GM23338 (cell line): Measurements from ENCODE around the gene UBXN1. TPM values are rescaled to one million over a fixed set of nuclear protein-coding genes. Genes with fewer than 3 reads are reported as not detected.

Experiments used
- ATAC-seq: fragments of 200-7000 bp; cut with Tn5 transposase; 3 replicates; pipeline ENCODE4 v1.9.1; 2020
- DNase-seq: peaks from one replicate; pipeline ENCODE4 v3.0.0-alpha.2; 2015; ENCODE audit warnings: low spot score
- H2AFZ ChIP-seq: fragments of 200-600 bp; sonication (generic); 2 replicates; pipeline ENCODE4 v1.8.0; 2016; ENCODE audit warnings: antibody characterized with exemption, mild to moderate bottlenecking, moderate library complexity
- H3F3A ChIP-seq: fragments of 200-600 bp; sonication (generic); replicated peaks from 2 replicates; pipeline ENCODE4 v1.8.0; 2017; ENCODE audit warnings: antibody characterized with exemption, mixed run types, low read depth
- H3K27ac ChIP-seq: fragments of 200-600 bp; sonication (generic); 2 replicates; pipeline ENCODE4 v1.6.1; 2016; ENCODE audit warnings: low read depth
- H3K27me3 ChIP-seq: fragments of 200-600 bp; sonication (generic); 2 replicates; pipeline ENCODE4 v1.8.0; 2016; ENCODE audit warnings: mild to moderate bottlenecking, mixed run types, moderate library complexity; ENCODE audit not compliant: insufficient read depth
- H3K36me3 ChIP-seq: fragments of 200-600 bp; sonication (generic); 2 replicates; pipeline ENCODE4 v1.8.0; 2016; ENCODE audit warnings: mild to moderate bottlenecking; ENCODE audit not compliant: insufficient read depth
- H3K4me1 ChIP-seq: fragments of 200-600 bp; sonication (generic); 2 replicates; pipeline ENCODE4 v1.8.0; 2016; ENCODE audit warnings: mild to moderate bottlenecking, moderate library complexity; ENCODE audit not compliant: insufficient read depth
- H3K4me2 ChIP-seq: fragments of 200-600 bp; sonication (generic); 2 replicates; pipeline ENCODE4 v1.7.1; 2017; ENCODE audit warnings: mixed run types
- H3K4me3 ChIP-seq: fragments of 200-600 bp; sonication (generic); 2 replicates; pipeline ENCODE4 v1.6.1; 2016; ENCODE audit warnings: mixed run types
- H3K79me2 ChIP-seq: fragments of 200-600 bp; sonication (generic); replicated peaks from 2 replicates; pipeline ENCODE4 v1.8.0; 2017; ENCODE audit warnings: mild to moderate bottlenecking; ENCODE audit not compliant: insufficient read depth
- H3K9me2 ChIP-seq: fragments of 200-600 bp; sonication (generic); 2 replicates; pipeline ENCODE4 v1.8.0; 2017; ENCODE audit not compliant: insufficient read depth
- H4K20me1 ChIP-seq: fragments of 200-600 bp; sonication (generic); replicated peaks from 2 replicates; pipeline ENCODE4 v1.8.0; 2017; ENCODE audit warnings: mild to moderate bottlenecking; ENCODE audit not compliant: insufficient read depth
- H3K27ac Mint-ChIP-seq: 2 replicates; pipeline ENCODE4 v1.8.0; 2020; ENCODE audit warnings: inconsistent platforms, mild to moderate bottlenecking, moderate library complexity, mixed read lengths
- H3K27me3 Mint-ChIP-seq: 3 replicates; pipeline ENCODE4 v1.8.0; 2022; ENCODE audit warnings: low read depth, mild to moderate bottlenecking, moderate library complexity, mixed read lengths, inconsistent platforms; ENCODE audit not compliant: insufficient read depth, poor library complexity
- H3K36me3 Mint-ChIP-seq: 3 replicates; pipeline ENCODE4 v1.8.0; 2021; ENCODE audit warnings: low read depth, mild to moderate bottlenecking, inconsistent platforms, moderate library complexity, mixed read lengths
- H3K4me1 Mint-ChIP-seq: 3 replicates; pipeline ENCODE4 v1.8.0; 2020; ENCODE audit warnings: mild to moderate bottlenecking, inconsistent platforms, mixed read lengths
- H3K4me3 Mint-ChIP-seq: 3 replicates; pipeline ENCODE4 v1.8.0; 2021; ENCODE audit warnings: moderate library complexity, mild to moderate bottlenecking, inconsistent platforms, mixed read lengths
- H3K9me3 Mint-ChIP-seq: 3 replicates; pipeline ENCODE4 v1.8.0; 2020; ENCODE audit warnings: moderate library complexity, mild to moderate bottlenecking, inconsistent platforms, mixed read lengths
- CREB1 ChIP-seq: fragments of 250-450 bp; sonication (Bioruptor Pico); IDR thresholded peaks from 2 replicates; pipeline ENCODE4 v1.5.0; 2020; ENCODE audit warnings: low read depth, mild to moderate bottlenecking, moderate library complexity
- EZH2 ChIP-seq: fragments of 200-600 bp; sonication (generic); IDR thresholded peaks from one replicate; pipeline ENCODE4 v1.8.0; 2017; ENCODE audit warnings: antibody characterized with exemption, mild to moderate bottlenecking, low read depth; ENCODE audit not compliant: unreplicated experiment
- EZH2phosphoT487 ChIP-seq: fragments of 200-600 bp; sonication (generic); IDR thresholded peaks from one replicate; pipeline ENCODE4 v1.8.1; 2018; ENCODE audit warnings: antibody characterized with exemption; ENCODE audit not compliant: unreplicated experiment
- JUNB ChIP-seq: IDR thresholded peaks from one replicate; pipeline ENCODE4 v1.6.1; 2016; ENCODE audit warnings: antibody characterized with exemption; ENCODE audit not compliant: unreplicated experiment
- NANOG ChIP-seq: IDR thresholded peaks from 2 replicates; pipeline ENCODE4 v1.6.1; 2016; ENCODE audit warnings: antibody characterized with exemption, borderline replicate concordance
- POLR2AphosphoS5 ChIP-seq: IDR thresholded peaks from 2 replicates; pipeline ENCODE4 v1.6.1; 2016; ENCODE audit warnings: antibody characterized with exemption, low read depth
- STAT1 ChIP-seq: IDR thresholded peaks from one replicate; pipeline ENCODE4 v1.6.1; 2016; ENCODE audit warnings: antibody characterized with exemption; ENCODE audit not compliant: unreplicated experiment
- ZNF114 ChIP-seq: fragments of 250-450 bp; sonication (Bioruptor Pico); IDR thresholded peaks from 2 replicates; pipeline ENCODE4 v1.5.0; 2020; ENCODE audit warnings: mild to moderate bottlenecking, moderate library complexity
- ZNF331 ChIP-seq: fragments of 250-450 bp; sonication (Bioruptor Pico); IDR thresholded peaks from 2 replicates; pipeline ENCODE4 v1.5.0; 2020; ENCODE audit warnings: low read depth, mild to moderate bottlenecking, moderate library complexity
- polyA plus RNA-seq: library from polyadenylated mRNA; unstranded; fragments of >200 nt; fragmentation: Nextera tagmentation; extraction: Ambion mirVana; gene quantifications from 2 replicates; pipeline ENCODE4 v1.2.1, GENCODE V29; 2016
- total RNA-seq: library from RNA; depleted of rRNA; stranded (reverse); fragments of >200 nt; shearing (Covaris generic); gene quantifications from 2 replicates; pipeline ENCODE4 v1.2.3, GENCODE V29; 2014
- TF ChIP-seq, protein P1 (sequence below): IDR thresholded peaks from one replicate; pipeline ENCODE4 v1.6.1; 2018; ENCODE audit warnings: antibody characterized with exemption; ENCODE audit not compliant: unreplicated experiment
- TF ChIP-seq, protein P2 (sequence below): IDR thresholded peaks from 2 replicates; pipeline ENCODE4 v1.6.1; 2016; ENCODE audit warnings: antibody characterized with exemption
- TF ChIP-seq, protein P3 (sequence below), 2 experiments: fragments of 200-600 bp in 1 of 2; sonication (generic) in 1 of 2; conservative IDR thresholded peaks; 2 replicates each; pipeline versions ENCODE4 v1.5.1 to v1.6.1; 2016 to 2017; ENCODE audit warnings: antibody characterized with exemption in 2 of 2, low read depth in 2 of 2, mild to moderate bottlenecking in 2 of 2, moderate library complexity in 1 of 2

Gene UBXN1
- total and polyA plus RNA-seq, 2 experiments from 2014 or later, result 126 to 132 TPM

DNA sequence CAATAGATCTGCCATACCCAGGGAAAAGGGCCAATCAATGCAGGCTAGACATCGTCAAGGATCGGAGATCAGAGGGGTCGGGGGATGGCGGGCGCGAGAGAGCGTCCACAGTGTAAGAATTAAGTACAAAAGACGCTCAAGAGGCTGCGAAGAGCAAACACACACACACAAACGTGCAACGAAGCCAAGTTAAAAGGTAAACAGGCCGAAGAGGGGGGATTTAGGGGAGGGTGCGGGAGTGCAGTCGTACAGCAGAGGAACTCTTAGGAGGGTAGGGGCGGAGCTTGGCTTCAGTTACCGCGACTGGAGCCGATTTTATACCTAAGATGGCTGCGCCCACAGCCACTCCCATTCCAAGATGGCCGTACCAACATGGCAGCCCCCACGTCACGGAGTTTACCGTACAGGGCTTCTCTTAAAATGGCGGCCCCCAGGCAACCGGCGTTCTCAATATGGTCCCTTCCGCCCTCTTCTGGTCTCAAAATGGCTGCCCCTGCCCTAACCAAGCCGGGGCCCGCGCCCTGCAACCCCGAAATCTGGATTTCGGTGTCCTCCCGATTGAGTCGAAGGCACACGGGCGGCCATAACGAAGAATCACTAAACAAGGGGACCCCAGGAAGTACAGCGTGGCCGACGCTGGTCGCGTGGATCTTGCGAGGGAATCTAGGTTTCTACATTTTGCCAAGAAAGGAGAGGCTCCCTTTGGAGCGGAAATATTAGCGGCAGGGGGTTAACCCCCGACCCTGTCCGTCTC is 30.6 kb upstream of the UBXN1 start:
- H3K79me2 ChIP-seq, result peaks cover 8% of the 10 kb centered on the region
- peak overlapping the region; percentile 92 for H3K4me3 Mint-ChIP-seq
- peaks cover 27% of the 10 kb centered on the region for H3K27me3 Mint-ChIP-seq
- peak; percentile 83 for TF ChIP-seq CREB1
- TF ChIP-seq, protein P1, sequence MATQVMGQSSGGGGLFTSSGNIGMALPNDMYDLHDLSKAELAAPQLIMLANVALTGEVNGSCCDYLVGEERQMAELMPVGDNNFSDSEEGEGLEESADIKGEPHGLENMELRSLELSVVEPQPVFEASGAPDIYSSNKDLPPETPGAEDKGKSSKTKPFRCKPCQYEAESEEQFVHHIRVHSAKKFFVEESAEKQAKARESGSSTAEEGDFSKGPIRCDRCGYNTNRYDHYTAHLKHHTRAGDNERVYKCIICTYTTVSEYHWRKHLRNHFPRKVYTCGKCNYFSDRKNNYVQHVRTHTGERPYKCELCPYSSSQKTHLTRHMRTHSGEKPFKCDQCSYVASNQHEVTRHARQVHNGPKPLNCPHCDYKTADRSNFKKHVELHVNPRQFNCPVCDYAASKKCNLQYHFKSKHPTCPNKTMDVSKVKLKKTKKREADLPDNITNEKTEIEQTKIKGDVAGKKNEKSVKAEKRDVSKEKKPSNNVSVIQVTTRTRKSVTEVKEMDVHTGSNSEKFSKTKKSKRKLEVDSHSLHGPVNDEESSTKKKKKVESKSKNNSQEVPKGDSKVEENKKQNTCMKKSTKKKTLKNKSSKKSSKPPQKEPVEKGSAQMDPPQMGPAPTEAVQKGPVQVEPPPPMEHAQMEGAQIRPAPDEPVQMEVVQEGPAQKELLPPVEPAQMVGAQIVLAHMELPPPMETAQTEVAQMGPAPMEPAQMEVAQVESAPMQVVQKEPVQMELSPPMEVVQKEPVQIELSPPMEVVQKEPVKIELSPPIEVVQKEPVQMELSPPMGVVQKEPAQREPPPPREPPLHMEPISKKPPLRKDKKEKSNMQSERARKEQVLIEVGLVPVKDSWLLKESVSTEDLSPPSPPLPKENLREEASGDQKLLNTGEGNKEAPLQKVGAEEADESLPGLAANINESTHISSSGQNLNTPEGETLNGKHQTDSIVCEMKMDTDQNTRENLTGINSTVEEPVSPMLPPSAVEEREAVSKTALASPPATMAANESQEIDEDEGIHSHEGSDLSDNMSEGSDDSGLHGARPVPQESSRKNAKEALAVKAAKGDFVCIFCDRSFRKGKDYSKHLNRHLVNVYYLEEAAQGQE, result peak; percentile 18
- TF ChIP-seq ZNF114 (CRISPR knock-in tag), result peak; percentile 95
- no peak for TF ChIP-seq NANOG
- no peak for TF ChIP-seq STAT1
- peak; percentile 66 for TF ChIP-seq POLR2AphosphoS5
- TF ChIP-seq, protein P2, sequence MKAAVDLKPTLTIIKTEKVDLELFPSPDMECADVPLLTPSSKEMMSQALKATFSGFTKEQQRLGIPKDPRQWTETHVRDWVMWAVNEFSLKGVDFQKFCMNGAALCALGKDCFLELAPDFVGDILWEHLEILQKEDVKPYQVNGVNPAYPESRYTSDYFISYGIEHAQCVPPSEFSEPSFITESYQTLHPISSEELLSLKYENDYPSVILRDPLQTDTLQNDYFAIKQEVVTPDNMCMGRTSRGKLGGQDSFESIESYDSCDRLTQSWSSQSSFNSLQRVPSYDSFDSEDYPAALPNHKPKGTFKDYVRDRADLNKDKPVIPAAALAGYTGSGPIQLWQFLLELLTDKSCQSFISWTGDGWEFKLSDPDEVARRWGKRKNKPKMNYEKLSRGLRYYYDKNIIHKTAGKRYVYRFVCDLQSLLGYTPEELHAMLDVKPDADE, result peak; percentile 89
- no peaks in the 10 kb centered on the region; the same call in none of the 2 replicates for H4K20me1 ChIP-seq
- H3F3A ChIP-seq, result peaks cover 67% of the 10 kb centered on the region
- H2AFZ ChIP-seq, result peak overlapping the region; percentile 93
- H3K27ac ChIP-seq, result peak overlapping the region; percentile 100
- DNase-seq (peak; percentile 100), ATAC-seq (peak; percentile 54)
- H3K9me3 Mint-ChIP-seq, result no peaks in the 10 kb centered on the region
- peaks cover 31% of the 10 kb centered on the region for H3K4me1 ChIP-seq
- H3K36me3 Mint-ChIP-seq, result peaks cover 51% of the 10 kb centered on the region
- H3K4me1 Mint-ChIP-seq, result peaks cover 52% of the 10 kb centered on the region
- peak overlapping the region; percentile 99 for H3K27ac Mint-ChIP-seq
- H3K4me3 ChIP-seq, result peak overlapping the region; percentile 82
- H3K4me2 ChIP-seq, result peak overlapping the region; percentile 95
- no peaks in the 10 kb centered on the region for H3K9me2 ChIP-seq
- H3K27me3 ChIP-seq, result no peaks in the 10 kb centered on the region
- peaks cover 31% of the 10 kb centered on the region for H3K36me3 ChIP-seq

DNA sequence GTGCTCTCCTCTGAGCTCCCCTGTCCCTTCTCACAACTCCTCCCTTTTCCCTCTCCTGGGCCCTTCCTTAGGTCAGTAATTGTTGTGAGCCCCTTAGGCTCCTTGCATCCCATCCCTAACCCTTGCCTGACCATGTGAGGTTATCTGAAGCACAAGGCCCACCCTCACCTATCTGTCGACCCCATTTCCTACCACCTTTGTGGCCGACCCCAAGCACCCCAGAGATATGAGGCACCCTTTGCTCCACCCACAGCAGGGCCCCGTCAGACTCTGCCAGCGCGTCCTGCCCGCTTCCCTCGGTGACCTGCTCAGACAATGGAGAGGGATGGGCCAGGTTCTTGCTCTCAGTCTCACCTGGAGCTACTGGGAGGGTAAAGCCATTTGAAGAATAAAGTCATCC is 29.9 kb upstream of the UBXN1 start:
- peaks cover 47% of the 10 kb centered on the region for H3K4me1 Mint-ChIP-seq
- peak; percentile 56 for DNase-seq
- Histone ChIP-seq H3K27me3 (no peaks in the 10 kb centered on the region), H3K79me2 (peaks cover 9% of the 10 kb centered on the region), H3K4me1 (peaks cover 31% of the 10 kb centered on the region), H4K20me1 (no peaks in the 10 kb centered on the region; the same call in 1 of the 2 replicates), H3K27ac (peak overlapping the region; percentile 98; the same call in 1 of the 2 replicates), H3K36me3 (peaks cover 27% of the 10 kb centered on the region), H3K4me2 (peak overlapping the region; percentile 95), H3K9me2 (no peaks in the 10 kb centered on the region), H3F3A (peaks cover 68% of the 10 kb centered on the region), H2AFZ (peak overlapping the region; percentile 93), H3K4me3 (peak overlapping the region; percentile 82)
- peak overlapping the region; percentile 92 for H3K4me3 Mint-ChIP-seq
- H3K27me3 Mint-ChIP-seq, result peaks cover 27% of the 10 kb centered on the region
- H3K27ac Mint-ChIP-seq, result peak overlapping the region; percentile 97
- H3K9me3 Mint-ChIP-seq, result no peaks in the 10 kb centered on the region
- peaks cover 47% of the 10 kb centered on the region for H3K36me3 Mint-ChIP-seq
- peak; percentile 14 for ATAC-seq
- TF ChIP-seq STAT1 (no peak), ZNF331 (CRISPR knock-in tag) (no peak), EZH2 (no peak), EZH2phosphoT487 (no peak), JUNB (no peak), POLR2AphosphoS5 (no peak), ZNF114 (CRISPR knock-in tag) (no peak)
- TF ChIP-seq, protein P3, sequence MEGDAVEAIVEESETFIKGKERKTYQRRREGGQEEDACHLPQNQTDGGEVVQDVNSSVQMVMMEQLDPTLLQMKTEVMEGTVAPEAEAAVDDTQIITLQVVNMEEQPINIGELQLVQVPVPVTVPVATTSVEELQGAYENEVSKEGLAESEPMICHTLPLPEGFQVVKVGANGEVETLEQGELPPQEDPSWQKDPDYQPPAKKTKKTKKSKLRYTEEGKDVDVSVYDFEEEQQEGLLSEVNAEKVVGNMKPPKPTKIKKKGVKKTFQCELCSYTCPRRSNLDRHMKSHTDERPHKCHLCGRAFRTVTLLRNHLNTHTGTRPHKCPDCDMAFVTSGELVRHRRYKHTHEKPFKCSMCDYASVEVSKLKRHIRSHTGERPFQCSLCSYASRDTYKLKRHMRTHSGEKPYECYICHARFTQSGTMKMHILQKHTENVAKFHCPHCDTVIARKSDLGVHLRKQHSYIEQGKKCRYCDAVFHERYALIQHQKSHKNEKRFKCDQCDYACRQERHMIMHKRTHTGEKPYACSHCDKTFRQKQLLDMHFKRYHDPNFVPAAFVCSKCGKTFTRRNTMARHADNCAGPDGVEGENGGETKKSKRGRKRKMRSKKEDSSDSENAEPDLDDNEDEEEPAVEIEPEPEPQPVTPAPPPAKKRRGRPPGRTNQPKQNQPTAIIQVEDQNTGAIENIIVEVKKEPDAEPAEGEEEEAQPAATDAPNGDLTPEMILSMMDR (conservative IDR thresholded peaks at IDR 0.05; ENCODE audit: low read depth in 2 of 2), result no peak
